Activated CD4-positive, CD25-positive, alpha-beta regulatory T cell treated with anti-CD3 and anti-CD28 coated beads, Interleukin-2, amount 50 U/mL, for 72 hours (primary cell): Measurements from ENCODE around the gene VPS37B.
"Not testable (repeated sequence)": the region's sequence is repeated elsewhere in the genome, so short reads cannot be mapped to it uniquely, and the experiment has no call there.

Source experiments
- DNase-seq: peaks from one replicate; pipeline ENCODE4 v3.0.0; 2021

The VPS37B gene

DNA sequence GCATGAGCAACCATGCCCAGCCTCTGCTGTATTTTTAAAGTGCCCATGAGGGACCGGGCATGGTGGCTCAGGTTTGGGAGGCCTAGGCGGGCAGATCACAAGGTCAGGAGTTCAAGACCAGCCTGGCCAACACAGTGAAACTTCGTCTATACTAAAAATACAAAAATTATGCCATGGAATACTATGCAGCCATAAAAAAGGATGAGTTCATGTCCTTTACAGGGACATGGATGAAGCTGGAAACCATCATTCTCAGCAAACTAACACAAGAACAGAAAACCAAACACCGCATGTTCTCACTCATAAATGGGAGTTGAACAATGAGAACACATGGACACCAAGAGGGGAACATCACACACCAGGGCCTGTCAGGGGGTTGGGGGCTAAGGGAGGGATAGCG lies 9.3 kb upstream of the VPS37B start:
- DNase-seq: not testable (repeated sequence)

DNA sequence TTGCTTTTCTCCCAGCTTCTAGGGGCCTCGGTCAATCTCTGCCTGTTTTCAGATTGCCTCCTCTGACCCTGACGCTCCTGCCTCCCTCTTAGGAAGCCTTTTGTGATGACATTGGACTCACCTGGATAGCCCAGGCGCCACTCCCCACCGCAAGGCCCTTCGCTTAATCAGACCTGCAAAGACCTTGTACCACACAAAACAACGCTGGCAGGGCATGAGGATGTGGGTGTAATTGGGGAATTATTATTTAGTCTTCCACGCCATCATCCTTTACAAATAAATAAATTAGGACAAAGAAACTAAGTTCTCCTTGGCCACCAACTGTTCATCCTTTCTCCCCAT lies 7.7 kb upstream of the VPS37B start:
- no peak for DNase-seq

DNA sequence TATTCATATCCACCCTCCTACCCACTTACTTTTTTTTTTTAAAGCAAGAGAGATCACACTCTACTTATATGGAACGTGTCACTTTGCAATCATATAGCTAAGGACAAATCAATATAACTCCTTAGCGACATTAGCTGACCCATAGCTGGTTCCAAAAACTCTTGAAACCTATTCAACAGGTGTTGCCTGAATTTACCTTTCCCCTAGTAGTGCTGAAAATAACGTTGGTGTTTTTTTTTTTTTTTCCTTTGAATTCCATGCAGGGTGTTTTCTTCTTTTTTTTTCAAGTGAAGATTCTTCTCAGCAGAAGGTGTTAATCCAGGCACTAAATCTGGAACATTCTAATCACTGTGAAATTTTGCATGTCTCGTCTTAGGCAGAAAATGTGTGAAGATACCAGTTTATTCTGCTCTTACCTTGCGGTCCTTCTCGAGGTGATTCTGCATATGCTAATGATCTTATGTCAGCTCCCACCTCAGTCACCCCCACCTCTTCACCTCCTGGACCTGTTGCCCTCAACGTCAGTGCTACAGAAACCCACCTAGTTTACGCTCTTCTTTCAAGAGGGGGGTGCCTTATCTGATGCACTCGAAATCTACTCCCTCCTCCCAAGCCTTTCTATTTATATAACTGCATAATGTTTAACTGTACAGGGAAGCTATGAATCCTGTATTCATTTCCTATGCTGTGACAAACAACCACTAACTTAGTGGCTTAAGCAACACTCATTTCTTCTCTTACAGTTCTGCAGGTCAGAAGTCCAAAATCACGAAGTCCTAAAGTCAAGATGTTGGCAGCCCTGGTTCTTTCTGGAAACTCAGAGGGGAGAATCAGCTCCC lies 7.1 kb upstream of the VPS37B start:
- DNase-seq: no peak

- DNase-seq: no peak
Observed at GRCh38 chr12:122899887-122900286, 4.0 kb upstream of the VPS37B start.

DNA sequence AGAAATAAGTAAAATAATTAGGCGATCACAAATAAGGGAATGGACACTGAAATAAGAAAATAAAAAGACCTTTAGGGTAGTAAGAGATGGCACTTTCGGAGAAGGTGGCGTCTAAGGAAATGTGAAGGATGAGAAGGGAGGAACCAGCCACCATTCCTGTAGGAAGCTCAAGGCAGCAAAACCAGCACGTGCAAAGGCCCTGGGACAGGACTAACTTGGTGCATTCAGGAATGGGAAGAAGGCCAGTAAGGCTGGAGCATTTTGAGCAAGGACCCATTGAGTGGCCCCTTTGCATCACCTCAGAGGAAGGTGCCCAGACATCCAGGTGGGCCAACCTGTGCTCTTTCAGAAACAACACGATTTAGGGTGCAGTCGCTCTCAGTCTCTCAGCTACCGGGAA lies 738 bp upstream of the VPS37B start:
- no peak for DNase-seq

- no peak for DNase-seq
Observed at GRCh38 chr12:122895320-122895703, 612 bp downstream of the VPS37B start.

DNA sequence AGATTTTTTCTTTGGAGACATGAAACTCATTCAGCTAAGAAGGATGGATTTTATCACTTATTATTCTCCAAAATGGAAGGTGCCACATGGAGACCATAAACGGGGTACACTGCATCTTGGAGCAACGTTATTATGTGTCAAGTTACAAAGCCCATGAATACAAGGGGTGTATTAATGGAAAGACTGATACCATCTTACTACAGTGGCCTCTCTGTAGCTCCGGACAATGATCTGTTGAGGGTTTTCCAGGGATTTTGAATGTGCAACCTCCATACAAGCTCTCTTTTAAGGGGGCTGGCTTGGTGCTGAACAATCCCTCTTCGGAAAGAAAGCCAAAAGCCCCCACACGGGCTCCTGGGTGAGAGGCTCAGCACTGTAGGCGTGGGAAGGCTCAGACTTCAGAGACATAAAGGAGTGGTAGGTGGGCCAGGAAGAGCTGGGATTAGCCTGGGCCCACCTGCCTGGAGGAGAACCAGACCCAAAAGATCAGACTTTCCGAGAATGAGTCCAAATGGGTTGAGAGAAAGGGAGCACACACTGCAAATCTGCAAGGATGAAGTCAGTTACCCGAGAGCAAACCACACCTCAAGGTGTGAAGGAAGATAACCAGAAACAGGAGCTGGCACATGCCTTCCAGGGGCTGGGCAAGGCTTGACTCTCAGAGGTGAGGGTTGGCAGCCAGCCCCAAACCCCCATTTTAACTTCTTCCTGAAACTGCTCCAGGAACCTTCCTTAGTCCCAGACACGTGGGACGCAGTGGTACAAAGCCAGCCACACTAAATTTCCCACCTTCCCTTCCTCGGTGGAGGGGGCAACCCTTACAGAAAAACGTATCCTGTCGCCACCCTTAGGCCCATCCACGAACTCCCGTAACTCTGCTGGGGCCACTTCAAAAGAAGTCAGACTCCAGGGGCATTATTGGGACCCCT lies 1.5 kb downstream of the VPS37B start:
- no peak for DNase-seq

DNA sequence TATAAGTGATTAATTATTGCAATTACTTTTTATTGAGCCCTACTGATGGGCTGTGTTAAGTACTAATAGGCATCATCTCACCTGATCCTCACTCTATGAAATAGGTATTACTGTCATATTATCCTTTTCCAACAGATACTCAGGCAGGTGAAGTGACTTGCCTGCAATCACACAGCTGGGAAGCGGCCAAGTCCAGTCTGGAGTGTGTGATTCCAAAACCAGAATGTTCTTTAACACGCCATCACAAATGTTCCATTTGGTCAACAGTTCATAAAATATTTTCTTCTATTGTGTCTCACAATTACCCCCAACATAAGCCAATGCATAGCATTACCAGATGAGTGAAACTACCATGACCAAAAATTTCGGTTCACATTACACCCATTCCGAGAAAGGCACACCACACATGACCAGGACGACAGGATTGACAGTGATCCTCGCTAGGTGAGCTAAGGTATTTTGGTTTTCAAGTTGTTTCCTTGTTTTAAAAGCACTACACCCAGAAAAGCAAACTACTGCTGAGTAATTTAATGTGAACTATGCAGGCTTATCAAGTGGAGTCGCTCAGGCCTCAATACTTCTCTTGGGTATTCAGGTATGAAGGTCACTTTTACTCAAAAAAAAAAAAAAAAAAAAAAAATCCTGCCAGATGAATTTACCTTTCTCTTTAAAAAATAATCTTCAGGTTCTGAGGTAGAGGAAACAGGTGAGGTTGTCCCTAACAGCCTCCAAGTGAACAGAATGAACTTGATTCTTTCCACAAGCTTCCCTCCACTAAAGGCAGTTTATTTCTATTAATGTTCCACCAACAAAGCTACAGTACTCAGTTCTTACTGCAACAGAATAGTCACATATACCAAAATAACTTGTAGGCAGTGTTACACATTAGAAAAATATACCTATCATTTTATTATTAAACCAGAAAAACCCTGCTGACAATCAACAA lies 2.4 kb downstream of the VPS37B start:
- DNase-seq: no peak

DNA sequence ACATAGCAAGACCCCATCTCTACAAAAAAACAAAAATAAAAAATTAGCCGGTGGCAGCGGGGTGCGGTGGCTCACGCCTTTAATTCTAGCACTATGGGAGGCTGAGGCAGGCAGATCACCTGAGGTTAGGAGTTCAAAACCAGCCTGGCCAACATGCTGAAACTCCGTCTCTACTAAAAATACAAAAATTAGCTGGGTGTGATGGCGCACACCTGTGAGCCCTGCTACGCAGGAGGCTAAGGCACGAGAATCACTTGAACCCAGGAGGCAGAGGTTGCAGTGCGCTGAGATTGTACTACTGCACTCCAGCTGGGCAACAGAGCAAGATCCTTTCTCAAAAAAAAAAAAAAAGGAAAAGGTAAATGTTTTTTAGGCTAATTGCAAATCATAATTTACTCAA lies 3.2 kb downstream of the VPS37B start:
- DNase-seq: not testable (repeated sequence)

GRCh38 chr12:122891661-122892525 lies 4.0 kb downstream of the VPS37B start:
- DNase-seq: no peak

GRCh38 chr12:122889761-122890520 lies 6.0 kb downstream of the VPS37B start:
- DNase-seq: no peak

DNA sequence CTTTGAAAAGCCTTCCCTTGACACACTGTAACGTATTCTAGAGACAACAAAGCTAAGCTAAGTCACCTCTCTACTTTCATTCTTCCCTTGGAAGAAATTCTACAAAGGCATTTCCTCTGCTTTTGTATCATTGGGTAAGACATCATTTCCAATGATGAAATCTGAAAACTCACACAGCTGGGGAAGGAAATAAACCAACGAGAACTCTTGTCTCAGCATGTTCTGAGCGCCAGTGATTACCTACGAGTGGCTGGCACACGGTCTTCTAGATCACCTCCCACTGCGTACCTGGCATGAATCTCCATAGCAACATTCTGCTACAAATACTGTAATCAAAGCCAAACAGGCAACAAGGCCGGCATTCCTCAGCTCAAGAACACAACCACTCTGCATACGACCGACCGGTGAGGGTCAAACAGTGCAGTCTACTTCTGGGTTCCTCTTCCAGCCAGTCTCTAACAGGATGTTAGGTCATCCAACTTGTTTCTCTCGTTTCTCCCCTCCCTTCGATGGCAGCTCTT lies 7.6 kb downstream of the VPS37B start:
- no peak for DNase-seq

DNA sequence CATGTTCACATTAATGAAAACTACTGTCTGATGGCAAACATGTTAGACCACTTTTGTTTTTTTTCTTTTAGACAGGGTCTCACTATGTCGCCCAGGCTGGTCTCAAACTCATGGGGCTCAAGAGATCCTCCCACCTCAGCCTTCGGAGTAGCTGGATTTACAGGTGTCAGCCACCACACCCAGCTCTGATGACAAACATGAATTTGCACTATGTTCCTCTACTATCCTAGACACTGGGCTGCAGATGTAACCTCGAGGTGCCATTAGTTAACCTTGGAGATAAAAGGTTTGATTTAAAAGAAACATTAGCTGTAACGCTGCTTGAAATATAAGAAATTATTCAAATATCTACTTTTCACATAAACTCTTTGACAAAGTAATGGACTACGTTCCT lies 8.1 kb downstream of the VPS37B start:
- no peak for DNase-seq

GRCh38 chr12:122886851-122887818 lies 8.8 kb downstream of the VPS37B start:
- DNase-seq: no peak

DNA sequence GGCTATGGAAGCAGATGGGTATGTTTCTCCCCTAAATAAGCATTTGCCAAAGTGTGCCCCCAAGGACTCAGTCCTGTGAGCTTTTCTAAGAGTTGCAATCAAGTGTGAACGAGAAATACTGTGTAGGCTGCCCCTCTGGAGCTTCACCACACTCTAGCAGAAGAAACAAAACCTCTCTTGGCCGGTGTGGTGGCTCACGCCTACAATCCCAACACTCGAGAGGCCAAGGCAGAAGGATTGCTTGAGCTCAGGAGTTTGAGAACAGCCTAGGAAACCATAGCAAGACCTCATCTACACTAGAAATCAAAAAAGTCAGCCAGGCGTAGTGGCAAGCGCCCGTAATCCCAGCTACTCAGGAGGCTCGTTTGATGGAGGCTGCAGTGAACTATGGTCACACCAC lies 9.8 kb downstream of the VPS37B start:
- DNase-seq: no peak

GRCh38 chr12:122884860-122885259 lies 11.1 kb downstream of the VPS37B start:
- no peak for DNase-seq

- DNase-seq: no peak
Observed at GRCh38 chr12:122884091-122884826, 11.7 kb downstream of the VPS37B start.

DNA sequence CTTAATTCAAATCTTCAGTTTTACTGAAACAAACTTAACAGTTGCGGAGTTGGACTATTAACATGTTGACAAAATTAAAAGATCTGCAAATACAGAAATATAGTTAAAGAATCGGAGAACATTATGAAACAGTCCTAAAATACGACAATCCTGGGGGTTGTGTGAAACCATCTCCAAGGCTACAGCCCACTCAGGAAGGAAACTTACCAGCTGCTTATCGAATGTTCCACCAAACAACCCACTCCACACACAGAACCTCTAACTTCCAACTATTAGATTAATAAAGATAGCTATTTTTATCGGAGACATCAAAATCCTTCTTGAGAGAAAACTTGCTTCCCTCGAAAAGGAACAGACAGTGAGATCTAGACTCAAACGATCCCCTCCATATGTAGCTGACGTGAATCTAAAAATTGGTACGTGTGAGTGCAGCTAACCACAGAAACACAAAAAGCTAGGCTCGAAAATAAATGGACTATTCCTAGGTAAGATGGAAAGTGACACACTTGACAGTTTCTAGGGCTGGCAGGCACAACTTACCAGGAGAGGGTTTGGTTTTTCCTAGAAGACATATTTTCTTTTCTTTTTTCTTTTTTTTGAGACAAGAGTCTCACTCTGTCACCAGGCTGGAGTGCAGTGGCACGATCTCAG lies 12.9 kb downstream of the VPS37B start:
- no peak for DNase-seq
